Stimulated activated CD4-positive, alpha-beta T cell treated with anti-CD3 and anti-CD28 coated beads, Interleukin-4, amount 100 ng/mL, for 4 hours (primary cell): Measurements from ENCODE around the gene CDK5R2.

Source experiments
- DNase-seq, 2 experiments: peaks; one replicate each; pipeline ENCODE4 v3.0.0-alpha.2; 2020

The CDK5R2 gene

GRCh38 chr2:218962859-218963492 is 3.5 kb downstream of the CDK5R2 start:
- DNase-seq: peak; percentile 15 to 65

GRCh38 chr2:218963601-218964000 is 4.1 kb downstream of the CDK5R2 start:
- no peak for DNase-seq

- no peak for DNase-seq
Observed at GRCh38 chr2:218964041-218964771, 4.7 kb downstream of the CDK5R2 start.

- DNase-seq: no peak
Observed at GRCh38 chr2:218970894-218971293, 11.4 kb downstream of the CDK5R2 start.

- no peak for DNase-seq
Observed at GRCh38 chr2:218975060-218975777, 15.8 kb downstream of the CDK5R2 start.

GRCh38 chr2:218979846-218980734 is 20.6 kb downstream of the CDK5R2 start:
- peak; percentile 78 to 85 for DNase-seq

- DNase-seq: no peak
Observed at GRCh38 chr2:218980735-218981389, 21.4 kb downstream of the CDK5R2 start.

- no peak for DNase-seq
Observed at GRCh38 chr2:218981390-218981880, 22.0 kb downstream of the CDK5R2 start.

- DNase-seq: peak; percentile 44 to 51
Observed at GRCh38 chr2:218981881-218982585, 22.6 kb downstream of the CDK5R2 start.

GRCh38 chr2:218982586-218983262 is 23.3 kb downstream of the CDK5R2 start:
- no peak for DNase-seq

- no peak for DNase-seq
Observed at GRCh38 chr2:218983263-218983933, 23.9 kb downstream of the CDK5R2 start.

- no peak for DNase-seq
Observed at GRCh38 chr2:218983934-218984238, 24.4 kb downstream of the CDK5R2 start.

GRCh38 chr2:218984239-218985020 is 25.0 kb downstream of the CDK5R2 start:
- DNase-seq: no peak

- no peak for DNase-seq
Observed at GRCh38 chr2:218985021-218985324, 25.5 kb downstream of the CDK5R2 start, which contains the start of gene FEV. FEV (minus strand) TSS chr2:218985184; CDS start chr2:218985075, 109 bp downstream.

- DNase-seq: no peak
Observed at GRCh38 chr2:218985325-218986091, 26.0 kb downstream of the CDK5R2 start.

- no peak for DNase-seq
Observed at GRCh38 chr2:218986148-218986761, 26.8 kb downstream of the CDK5R2 start.

GRCh38 chr2:218988164-218988563 is 28.7 kb downstream of the CDK5R2 start:
- no peak for DNase-seq

- DNase-seq: no peak
Observed at GRCh38 chr2:218988650-218989049, 29.2 kb downstream of the CDK5R2 start.
